ENCODE data around the gene RNF144A. TPM values are rescaled to one million over a fixed set of nuclear protein-coding genes. Genes with fewer than 3 reads are reported as not detected.

RNF144A gene
- total and polyA plus RNA-seq, 2 donors (not counting 3 experiments of a cell fraction or from before 2014, with no cell fraction given) = 9.7 to 28.8 TPM

DNA sequence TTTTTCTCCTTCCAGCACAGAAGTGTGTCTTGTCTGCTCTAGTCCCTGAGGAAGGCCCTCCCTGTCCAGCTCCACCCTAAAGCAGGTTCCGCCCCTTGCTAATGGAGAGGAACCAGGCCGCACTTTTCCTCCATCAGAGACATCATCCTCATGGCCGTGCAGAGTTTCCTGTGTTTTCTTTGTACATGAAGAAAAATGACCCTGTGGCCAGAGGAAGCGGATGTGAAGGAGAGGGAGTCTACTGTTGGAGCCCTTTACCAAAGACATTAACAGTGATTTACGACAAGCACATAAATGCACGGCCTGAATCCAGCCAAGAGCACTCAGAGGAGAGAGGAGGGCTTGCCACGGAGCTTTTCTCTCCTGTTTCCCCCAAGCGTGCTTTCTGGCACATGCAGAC is 109.5 kb downstream of the RNF144A start:
- no peaks in the 10 kb centered on the region for H3K27me3 ChIP-seq (ENCODE audit: control insufficient read depth in 2 of 2, insufficient read depth in 2 of 2, low read length in 2 of 2)
- H3K36me3 ChIP-seq (ENCODE audit: control insufficient read depth in 2 of 2, extremely low read depth in 1 of 2, insufficient read depth in 2 of 2, low read length in 2 of 2) = no peaks in the 10 kb centered on the region
- TF ChIP-seq, protein P1, sequence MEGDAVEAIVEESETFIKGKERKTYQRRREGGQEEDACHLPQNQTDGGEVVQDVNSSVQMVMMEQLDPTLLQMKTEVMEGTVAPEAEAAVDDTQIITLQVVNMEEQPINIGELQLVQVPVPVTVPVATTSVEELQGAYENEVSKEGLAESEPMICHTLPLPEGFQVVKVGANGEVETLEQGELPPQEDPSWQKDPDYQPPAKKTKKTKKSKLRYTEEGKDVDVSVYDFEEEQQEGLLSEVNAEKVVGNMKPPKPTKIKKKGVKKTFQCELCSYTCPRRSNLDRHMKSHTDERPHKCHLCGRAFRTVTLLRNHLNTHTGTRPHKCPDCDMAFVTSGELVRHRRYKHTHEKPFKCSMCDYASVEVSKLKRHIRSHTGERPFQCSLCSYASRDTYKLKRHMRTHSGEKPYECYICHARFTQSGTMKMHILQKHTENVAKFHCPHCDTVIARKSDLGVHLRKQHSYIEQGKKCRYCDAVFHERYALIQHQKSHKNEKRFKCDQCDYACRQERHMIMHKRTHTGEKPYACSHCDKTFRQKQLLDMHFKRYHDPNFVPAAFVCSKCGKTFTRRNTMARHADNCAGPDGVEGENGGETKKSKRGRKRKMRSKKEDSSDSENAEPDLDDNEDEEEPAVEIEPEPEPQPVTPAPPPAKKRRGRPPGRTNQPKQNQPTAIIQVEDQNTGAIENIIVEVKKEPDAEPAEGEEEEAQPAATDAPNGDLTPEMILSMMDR (IDR thresholded peaks at IDR 0.05; ENCODE audit: extremely low read depth in 1 of 2, insufficient read depth in 1 of 2, low read depth in 1 of 2, low read length in 2 of 2) = no peak
- no peak for TF ChIP-seq POLR2A (IDR thresholded peaks at IDR 0.05; ENCODE audit: low read depth, low read length)
- no peak for TF ChIP-seq JUN (IDR thresholded peaks at IDR 0.05; ENCODE audit: borderline replicate concordance, insufficient read depth, insufficient read length, low read depth)
- TF ChIP-seq GATA2 (IDR thresholded peaks at IDR 0.05; ENCODE audit: insufficient read depth, insufficient read length, low read depth, low read length) = no peak
- no peak for TF ChIP-seq EZH2 (IDR thresholded peaks at IDR 0.05; ENCODE audit: borderline replicate concordance, low read depth, low read length, severe bottlenecking)
- TF ChIP-seq, protein P2, sequence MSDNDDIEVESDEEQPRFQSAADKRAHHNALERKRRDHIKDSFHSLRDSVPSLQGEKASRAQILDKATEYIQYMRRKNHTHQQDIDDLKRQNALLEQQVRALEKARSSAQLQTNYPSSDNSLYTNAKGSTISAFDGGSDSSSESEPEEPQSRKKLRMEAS (IDR thresholded peaks at IDR 0.05; ENCODE audit: insufficient read depth, insufficient read length) = no peak
- no peak for TF ChIP-seq FOS (IDR thresholded peaks at IDR 0.05; ENCODE audit: borderline replicate concordance, insufficient read depth, low read length)
- no peak for TF ChIP-seq POLR2AphosphoS5 (IDR thresholded peaks at IDR 0.05; ENCODE audit: insufficient read depth, low read depth, low read length)
- TF ChIP-seq MYC (IDR thresholded peaks at IDR 0.05; ENCODE audit: low read depth, low read length) = no peak
- no peak overlapping the region for H3K9ac ChIP-seq (replicated peaks; ENCODE audit: extremely low read depth, insufficient read depth, low read length)
- H3K79me2 ChIP-seq (ENCODE audit: control insufficient read depth, insufficient read depth, low read length) = no peaks in the 10 kb centered on the region
- no TSS peak for BruUV-seq (replicated peaks)
- H3K27ac ChIP-seq (ENCODE audit: insufficient read depth, low read depth, low read length) = no peak overlapping the region
- DNase-seq (ENCODE audit: low read depth, low spot score) (peak; percentile 63), FAIRE-seq (peak; percentile 66)
- H3K4me3 ChIP-seq (replicated peaks in 1 of 3; ENCODE audit: insufficient read depth in 1 of 3, low read depth in 1 of 3, low read length in 3 of 3) = no peak overlapping the region
- intact Hi-C loops (cut with micrococcal nuclease) = loop anchor here (5.0 kb wide), 1 partner anchor 109 kb away; the partner anchor contains the start of gene RNF144A
- CTCF ChIA-PET = interaction anchor here (0.6 to 2.2 kb wide), 5 partner anchors 8 to 110 kb away, joined by 3 to 8 read pairs (median 4); no protein-coding TSS in a partner anchor
- no peaks in the 10 kb centered on the region for H3K9me3 ChIP-seq (replicated peaks; ENCODE audit: control insufficient read depth, insufficient read depth, low read length)
- POLR2A ChIA-PET = no interaction called here
- H2AFZ ChIP-seq (ENCODE audit: low read depth, low read length) = peak overlapping the region; percentile 73
- H3K4me2 ChIP-seq (ENCODE audit: insufficient read depth, low read length) = no peak overlapping the region
- H3K4me1 ChIP-seq (ENCODE audit: control insufficient read depth, extremely low read depth, insufficient read depth, low read length) = peaks cover 9% of the 10 kb centered on the region
- H3K9me1 ChIP-seq (replicated peaks; ENCODE audit: control insufficient read depth, extremely low read depth, insufficient read depth, low read length) = no peaks in the 10 kb centered on the region
- H4K20me1 ChIP-seq (replicated peaks; ENCODE audit: control insufficient read depth, extremely low read depth, insufficient read depth, low read length) = no peaks in the 10 kb centered on the region
- dilution Hi-C loops (cut with MboI; ENCODE audit: extremely low pct_ligation_motif_present, low sequenced_read_pairs) = no loop called here

Data from endothelial cell of umbilical vein (primary cell).